SU-DHL-6 (cell line): Measurements from ENCODE around the gene ZBTB11.
"Not testable (repeated sequence)": the region's sequence is repeated elsewhere in the genome, so short reads cannot be mapped to it uniquely, and the experiment has no call there.

ENCODE experiments used
- H2AFZ ChIP-seq: fragments of 200-600 bp; sonication (generic); 2 replicates; pipeline ENCODE4 v1.6.1; 2014; ENCODE audit warnings: low read depth, mild to moderate bottlenecking, moderate library complexity, mixed read lengths, antibody characterized with exemption, low read length; ENCODE audit not compliant: severe bottlenecking
- H3F3A ChIP-seq: fragments of 200-600 bp; shearing (Covaris generic); 2 replicates; pipeline ENCODE4 v1.6.0; 2016; ENCODE audit warnings: antibody characterized with exemption, mild to moderate bottlenecking; ENCODE audit not compliant: insufficient read depth
- H3K27ac ChIP-seq: fragments of 200-600 bp; sonication (generic); 2 replicates; pipeline ENCODE4 v1.5.1; 2016; ENCODE audit warnings: low read depth, mild to moderate bottlenecking, low read length, moderate library complexity, mixed read lengths
- H3K27me3 ChIP-seq: fragments of 200-600 bp; sonication (generic), shearing (Covaris generic); 2 replicates; pipeline ENCODE4 v1.6.0; 2014; ENCODE audit warnings: mild to moderate bottlenecking, low read length
- H3K36me3 ChIP-seq: fragments of 200-600 bp; sonication (generic); 2 replicates; pipeline ENCODE4 v1.6.1; 2014; ENCODE audit warnings: mild to moderate bottlenecking, low read length, mixed read lengths
- H3K4me2 ChIP-seq: fragments of 300-600, 200-600 bp; shearing (Covaris generic), sonication (generic); 2 replicates; pipeline ENCODE4 v1.6.0; 2014; ENCODE audit warnings: low read length, low read depth, mild to moderate bottlenecking; ENCODE audit not compliant: poor library complexity, severe bottlenecking
- H3K4me3 ChIP-seq: fragments of 200-600 bp; sonication (generic); 2 replicates; pipeline ENCODE4 v1.5.1; 2014; ENCODE audit warnings: antibody characterized with exemption, low read length, mild to moderate bottlenecking, mixed read lengths; ENCODE audit not compliant: insufficient read depth, poor library complexity, severe bottlenecking
- H3K79me2 ChIP-seq: fragments of 200-600 bp; sonication (generic); 2 replicates; pipeline ENCODE4 v1.6.1; 2014; ENCODE audit warnings: mild to moderate bottlenecking, low read length, moderate library complexity; ENCODE audit not compliant: insufficient read depth
- H3K9ac ChIP-seq: fragments of 200-600 bp; sonication (generic); 2 replicates; pipeline ENCODE4 v1.7.0; 2014; ENCODE audit warnings: mild to moderate bottlenecking, low read length
- H3K9me2 ChIP-seq: fragments of 200-600 bp; sonication (generic); replicated peaks from 2 replicates; pipeline ENCODE4 v1.6.1; 2014; ENCODE audit warnings: low read length; ENCODE audit not compliant: insufficient read depth
- H3K9me3 ChIP-seq: fragments of 200-600 bp; sonication (generic); 2 replicates; pipeline ENCODE4 v1.6.1; 2014; ENCODE audit warnings: low read length, mixed read lengths; ENCODE audit not compliant: insufficient read depth
- H4K20me1 ChIP-seq: fragments of 200-600 bp; sonication (generic); 2 replicates; pipeline ENCODE4 v1.6.1; 2014; ENCODE audit warnings: low read depth, mild to moderate bottlenecking, antibody characterized with exemption, low read length, moderate library complexity, mixed read lengths
- EZH2phosphoT487 ChIP-seq: fragments of 200-600 bp; sonication (generic), shearing (Covaris generic); conservative IDR thresholded peaks from 2 replicates; pipeline ENCODE4 v1.6.1; 2018; ENCODE audit warnings: mild to moderate bottlenecking, antibody characterized with exemption, low read length, moderate library complexity, mixed read lengths
- TF ChIP-seq, protein P1 (sequence below): fragments of 200-600 bp; sonication (generic); IDR thresholded peaks from one replicate; pipeline ENCODE4 v1.5.1; 2017; ENCODE audit warnings: antibody characterized with exemption, mild to moderate bottlenecking, low read length, moderate library complexity; ENCODE audit not compliant: insufficient read depth, poor library complexity, severe bottlenecking

ZBTB11 gene

GRCh38 chr3:101642441-101642840 is 34.5 kb downstream of the ZBTB11 start:
- Histone ChIP-seq H3K4me3 (no peak overlapping the region), H3K27ac (no peak overlapping the region), H3K27me3 (no peaks in the 10 kb centered on the region), H3K9me2 (no peaks in the 10 kb centered on the region), H3K79me2 (no peaks in the 10 kb centered on the region), H3K4me2 (no peak overlapping the region), H2AFZ (no peak overlapping the region), H3K36me3 (no peaks in the 10 kb centered on the region), H4K20me1 (no peaks in the 10 kb centered on the region), H3K9me3 (no peaks in the 10 kb centered on the region), H3K9ac (no peak overlapping the region), H3F3A (no peaks in the 10 kb centered on the region)
- TF ChIP-seq, protein P1, sequence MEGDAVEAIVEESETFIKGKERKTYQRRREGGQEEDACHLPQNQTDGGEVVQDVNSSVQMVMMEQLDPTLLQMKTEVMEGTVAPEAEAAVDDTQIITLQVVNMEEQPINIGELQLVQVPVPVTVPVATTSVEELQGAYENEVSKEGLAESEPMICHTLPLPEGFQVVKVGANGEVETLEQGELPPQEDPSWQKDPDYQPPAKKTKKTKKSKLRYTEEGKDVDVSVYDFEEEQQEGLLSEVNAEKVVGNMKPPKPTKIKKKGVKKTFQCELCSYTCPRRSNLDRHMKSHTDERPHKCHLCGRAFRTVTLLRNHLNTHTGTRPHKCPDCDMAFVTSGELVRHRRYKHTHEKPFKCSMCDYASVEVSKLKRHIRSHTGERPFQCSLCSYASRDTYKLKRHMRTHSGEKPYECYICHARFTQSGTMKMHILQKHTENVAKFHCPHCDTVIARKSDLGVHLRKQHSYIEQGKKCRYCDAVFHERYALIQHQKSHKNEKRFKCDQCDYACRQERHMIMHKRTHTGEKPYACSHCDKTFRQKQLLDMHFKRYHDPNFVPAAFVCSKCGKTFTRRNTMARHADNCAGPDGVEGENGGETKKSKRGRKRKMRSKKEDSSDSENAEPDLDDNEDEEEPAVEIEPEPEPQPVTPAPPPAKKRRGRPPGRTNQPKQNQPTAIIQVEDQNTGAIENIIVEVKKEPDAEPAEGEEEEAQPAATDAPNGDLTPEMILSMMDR, result no peak
- no peak for TF ChIP-seq EZH2phosphoT487

DNA sequence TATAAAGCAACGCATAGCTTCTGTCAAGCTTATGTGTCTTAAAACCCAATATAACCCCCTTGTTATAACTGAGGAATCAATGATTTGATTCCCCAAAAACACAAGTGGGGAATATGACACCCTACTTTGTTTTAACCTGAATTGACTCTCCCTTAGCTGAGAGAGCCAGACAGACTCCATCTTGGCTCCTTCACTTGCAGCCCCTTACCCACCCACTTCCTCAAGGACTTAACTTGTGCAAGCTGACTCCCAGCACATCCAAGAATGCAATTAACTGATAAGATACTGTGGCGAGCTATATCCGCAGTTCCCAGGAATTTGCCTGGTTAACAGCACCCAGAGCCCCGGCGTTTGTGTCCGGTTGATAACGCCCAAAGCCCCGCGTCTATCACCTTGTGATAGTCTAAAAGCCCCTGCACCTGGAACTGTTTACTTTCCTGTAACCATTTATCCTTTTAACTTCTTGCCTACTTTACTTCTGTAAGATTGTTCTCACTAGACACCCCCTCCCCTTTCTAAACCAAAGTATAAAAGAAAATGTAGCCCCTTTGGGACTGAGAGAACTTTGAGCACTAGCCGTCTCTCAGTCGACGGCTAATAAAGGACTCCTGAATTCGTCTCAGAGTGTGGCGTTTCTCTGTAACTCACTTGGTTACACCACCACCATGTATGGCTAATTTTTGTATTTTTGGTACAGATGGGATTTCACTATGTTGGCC is 35.4 kb downstream of the ZBTB11 start:
- H3K36me3 ChIP-seq, H3K4me2 ChIP-seq, H3K27me3 ChIP-seq, H4K20me1 ChIP-seq, H2AFZ ChIP-seq, H3K79me2 ChIP-seq, H3K9me2 ChIP-seq, H3K9me3 ChIP-seq, H3K27ac ChIP-seq, H3F3A ChIP-seq, H3K4me3 ChIP-seq, H3K9ac ChIP-seq: not testable (repeated sequence)

GRCh38 chr3:101640256-101640655 is 36.7 kb downstream of the ZBTB11 start:
- H4K20me1 ChIP-seq, result no peaks in the 10 kb centered on the region
- H3F3A ChIP-seq, result no peaks in the 10 kb centered on the region
- no peaks in the 10 kb centered on the region for H3K27me3 ChIP-seq
- H3K79me2 ChIP-seq, result no peaks in the 10 kb centered on the region
- no peak overlapping the region for H3K27ac ChIP-seq
- H2AFZ ChIP-seq, result no peak overlapping the region
- H3K9me3 ChIP-seq, result no peaks in the 10 kb centered on the region
- no peak overlapping the region for H3K4me3 ChIP-seq
- TF ChIP-seq, protein P1, result no peak
- TF ChIP-seq EZH2phosphoT487, result no peak
- no peak overlapping the region for H3K4me2 ChIP-seq
- no peaks in the 10 kb centered on the region for H3K36me3 ChIP-seq
- H3K9me2 ChIP-seq, result no peaks in the 10 kb centered on the region
- H3K9ac ChIP-seq, result no peak overlapping the region

GRCh38 chr3:101639280-101639963 is 37.5 kb downstream of the ZBTB11 start:
- Histone ChIP-seq H3K9me2 (no peaks in the 10 kb centered on the region), H3K36me3 (no peaks in the 10 kb centered on the region), H3K4me3 (no peak overlapping the region), H3K27ac (no peak overlapping the region), H3K9ac (no peak overlapping the region), H3K4me2 (no peak overlapping the region), H3F3A (no peaks in the 10 kb centered on the region), H3K27me3 (no peaks in the 10 kb centered on the region), H4K20me1 (no peaks in the 10 kb centered on the region), H3K79me2 (no peaks in the 10 kb centered on the region), H3K9me3 (no peaks in the 10 kb centered on the region), H2AFZ (no peak overlapping the region)
- TF ChIP-seq, protein P1, result no peak
- no peak for TF ChIP-seq EZH2phosphoT487
